ENCODE data around the gene NEURL1B.
"Not testable (repeated sequence)": the region's sequence is repeated elsewhere in the genome, so short reads cannot be mapped to it uniquely, and the experiment has no call there.

NEURL1B gene

GRCh38 chr5:172695232-172696054, 54.4 kb downstream of the NEURL1B start:
- no peak for DNase-seq (ENCODE audit: low read depth in 2 of 2)

GRCh38 chr5:172696171-172696849, 55.2 kb downstream of the NEURL1B start:
- DNase-seq (ENCODE audit: low read depth in 2 of 2), result no peak

GRCh38 chr5:172697123-172698121, 56.4 kb downstream of the NEURL1B start:
- peak; percentile 68 to 72 for DNase-seq (ENCODE audit: low read depth in 2 of 2)

GRCh38 chr5:172699423-172699822, 58.4 kb downstream of the NEURL1B start:
- DNase-seq (ENCODE audit: low read depth in 2 of 2), result no peak

DNA sequence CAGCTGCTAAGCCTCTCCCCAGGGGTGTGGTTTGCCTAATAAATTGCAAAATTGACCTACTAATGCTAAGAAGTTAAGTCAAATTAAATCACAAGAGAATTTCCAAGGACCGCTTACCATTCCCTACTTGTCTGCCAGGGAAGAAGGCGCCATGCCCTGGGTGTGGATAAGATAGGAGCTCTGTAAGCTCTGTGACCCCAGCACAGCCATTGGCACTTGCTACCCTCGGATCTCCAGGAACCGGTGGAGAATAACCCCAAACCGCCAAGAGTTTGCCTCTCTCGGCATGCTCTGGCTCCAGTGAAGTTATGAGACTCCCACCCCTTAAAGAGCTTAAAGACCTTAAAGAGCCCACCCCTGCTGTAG, 58.9 kb downstream of the NEURL1B start:
- no peak for DNase-seq (ENCODE audit: low read depth in 2 of 2)

DNA sequence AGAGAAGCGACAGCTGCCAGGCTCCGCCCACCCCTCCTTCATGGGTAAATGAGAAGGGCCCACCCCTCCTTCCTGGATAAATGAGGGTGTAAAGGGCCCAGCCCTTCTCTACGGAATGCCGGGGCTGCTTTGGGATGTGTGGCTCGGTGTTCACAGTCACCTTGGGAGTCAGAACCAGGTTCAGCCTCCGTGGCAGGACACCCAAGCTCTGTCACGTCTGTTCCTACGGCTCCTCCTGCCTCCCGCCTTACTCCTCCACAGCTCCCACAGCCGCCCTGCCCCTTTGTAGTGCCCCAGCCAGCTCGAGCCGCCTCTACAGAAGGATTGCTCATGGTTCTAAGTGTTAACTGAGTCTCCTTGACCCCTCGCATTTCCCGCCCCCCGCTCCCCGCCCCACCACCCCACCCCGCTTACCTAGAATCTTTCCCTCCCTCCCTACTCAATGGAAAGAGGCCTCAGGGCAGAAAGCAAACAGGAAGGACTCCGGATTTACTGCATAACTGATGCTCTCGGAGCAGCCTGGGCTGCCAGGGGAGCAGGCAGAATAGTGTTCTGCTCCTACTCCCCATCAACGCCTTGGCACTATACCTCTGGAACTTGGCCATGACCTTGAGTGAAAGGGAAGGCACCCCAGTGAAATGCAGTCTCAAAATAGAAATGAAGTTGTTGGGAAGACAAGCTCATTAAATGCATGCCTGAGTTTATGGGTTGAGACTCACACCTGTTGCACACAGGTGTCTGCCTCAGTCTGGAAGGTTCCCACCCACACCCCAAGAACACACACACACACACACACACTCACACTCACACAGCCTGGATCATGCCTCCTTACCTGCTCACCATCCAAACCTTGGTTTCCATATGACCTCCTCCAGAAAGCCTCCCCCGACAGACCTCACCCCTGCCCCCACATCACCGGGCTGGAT, 59.6 kb downstream of the NEURL1B start:
- DNase-seq (ENCODE audit: low read depth in 2 of 2), result no peak

DNA sequence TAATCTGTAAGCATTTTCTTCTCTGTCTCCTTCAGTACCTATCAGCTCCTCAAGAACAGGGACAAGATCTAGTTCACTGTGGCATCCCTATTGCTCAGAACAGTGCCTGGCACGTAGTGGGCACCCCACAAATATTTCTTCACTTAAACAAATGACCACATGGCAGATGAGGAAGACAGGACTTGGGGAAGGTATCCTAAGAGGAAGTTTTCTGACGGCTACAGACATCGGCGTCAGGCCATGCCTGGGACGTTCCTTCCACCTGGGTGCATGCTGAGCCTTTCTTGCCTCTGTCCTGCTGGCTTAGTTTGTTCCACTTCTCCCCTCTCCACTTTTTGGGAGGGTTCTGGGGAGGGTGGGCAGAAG, 60.2 kb downstream of the NEURL1B start:
- DNase-seq (ENCODE audit: low read depth in 2 of 2), result no peak

GRCh38 chr5:172703952-172704351, 62.9 kb downstream of the NEURL1B start:
- no peak for DNase-seq (ENCODE audit: low read depth in 2 of 2)

DNA sequence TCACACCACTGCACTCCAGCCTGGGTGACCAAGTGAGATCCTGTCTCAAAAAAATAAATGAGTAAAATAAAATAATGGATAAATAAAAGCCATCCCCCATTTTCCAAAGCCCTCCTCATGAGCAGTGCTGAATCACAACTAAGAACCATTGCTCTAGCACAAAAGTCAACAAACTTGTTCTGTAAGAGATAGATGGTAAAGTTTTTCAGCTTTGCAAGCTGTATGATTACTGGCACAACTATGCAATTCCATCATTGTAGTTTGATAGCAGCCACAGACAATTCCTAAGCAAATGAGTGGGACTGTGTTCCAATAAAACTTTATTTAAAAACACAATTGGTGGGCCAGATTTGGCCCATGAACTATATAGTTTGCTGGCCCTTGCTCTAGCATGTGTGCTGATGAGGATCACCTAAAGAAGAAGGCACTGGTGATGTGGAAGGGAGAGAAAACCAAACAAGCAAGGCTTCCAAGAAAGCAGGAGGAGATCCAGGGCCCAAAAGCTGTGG, 64.6 kb downstream of the NEURL1B start:
- no peak for DNase-seq (ENCODE audit: low read depth in 2 of 2)

GRCh38 chr5:172706796-172707195, 65.7 kb downstream of the NEURL1B start:
- DNase-seq (ENCODE audit: low read depth in 2 of 2), result no peak

GRCh38 chr5:172707285-172708182, 66.5 kb downstream of the NEURL1B start:
- DNase-seq (ENCODE audit: low read depth in 2 of 2), result no peak

DNA sequence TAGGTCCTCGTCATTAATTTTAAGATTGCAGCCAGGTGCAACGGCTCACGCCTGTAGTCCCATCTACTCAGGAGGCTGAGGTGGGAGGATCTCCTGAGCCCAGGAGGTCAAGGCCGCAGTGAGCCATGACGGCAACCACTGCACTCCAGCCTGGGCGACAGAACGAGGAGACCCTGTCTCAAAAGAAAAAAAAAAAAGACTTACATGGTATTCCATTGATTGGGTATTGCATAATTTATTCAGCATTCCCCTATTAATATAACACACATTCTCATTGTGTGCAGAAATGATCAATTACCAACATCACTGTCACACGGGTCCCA, 67.1 kb downstream of the NEURL1B start:
- DNase-seq (ENCODE audit: low read depth in 2 of 2), result no peak

- DNase-seq (ENCODE audit: low read depth in 2 of 2), result no peak
These were observed 69.6 kb downstream of the NEURL1B start for GRCh38 chr5:172710676-172711075.

GRCh38 chr5:172711321-172711861, 70.3 kb downstream of the NEURL1B start:
- DNase-seq (ENCODE audit: low read depth in 2 of 2), result not testable (repeated sequence)

GRCh38 chr5:172712610-172713009, 71.5 kb downstream of the NEURL1B start:
- no peak for DNase-seq (ENCODE audit: low read depth in 2 of 2)

GRCh38 chr5:172713113-172713808, 72.2 kb downstream of the NEURL1B start:
- DNase-seq (ENCODE audit: low read depth in 2 of 2), result peak; percentile 42 to 50

GRCh38 chr5:172713809-172714490, 72.9 kb downstream of the NEURL1B start:
- no peak for DNase-seq (ENCODE audit: low read depth in 2 of 2)

Measured in activated CD8-positive, alpha-beta memory T cell treated with anti-CD3 and anti-CD28 coated beads for 4 hours (primary cell).